Right hindlimb (tissue), 1 donor: Measurements from ENCODE around the gene ULBP2.
"Not testable (repeated sequence)": the region's sequence is repeated elsewhere in the genome, so short reads cannot be mapped to it uniquely, and the experiment has no call there.

Experiments used
- DNase-seq: peaks from one replicate; pipeline ENCODE4 v3.0.0-alpha.2; 2018

The ULBP2 gene

GRCh38 chr6:149953390-149953789 is 11.6 kb downstream of the ULBP2 start:
- DNase-seq = not testable (repeated sequence)

- DNase-seq = not testable (repeated sequence)
Observed at GRCh38 chr6:149953934-149954327, 12.1 kb downstream of the ULBP2 start.

- DNase-seq = not testable (repeated sequence)
Observed at GRCh38 chr6:149954328-149954983, 12.6 kb downstream of the ULBP2 start.

- not testable (repeated sequence) for DNase-seq
Observed at GRCh38 chr6:149954984-149955653, 13.3 kb downstream of the ULBP2 start.

- not testable (repeated sequence) for DNase-seq
Observed at GRCh38 chr6:149955654-149956317, 14.0 kb downstream of the ULBP2 start.

- DNase-seq = not testable (repeated sequence)
Observed at GRCh38 chr6:149958124-149958523, 16.3 kb downstream of the ULBP2 start.

- not testable (repeated sequence) for DNase-seq
Observed at GRCh38 chr6:149959806-149960205, 18.0 kb downstream of the ULBP2 start.

GRCh38 chr6:149960488-149960887 is 18.7 kb downstream of the ULBP2 start:
- DNase-seq = no peak

GRCh38 chr6:149961728-149962425 is 20.1 kb downstream of the ULBP2 start:
- no peak for DNase-seq

GRCh38 chr6:149962461-149963211 is 20.8 kb downstream of the ULBP2 start:
- no peak for DNase-seq

- no peak for DNase-seq
Observed at GRCh38 chr6:149963212-149963461, 21.3 kb downstream of the ULBP2 start.

GRCh38 chr6:149963462-149964307 is 21.9 kb downstream of the ULBP2 start, which contains the start of gene ULBP1:
ULBP1 (plus strand) TSS chr6:149963943; CDS start chr6:149964050, 107 bp downstream.
- DNase-seq = peak; percentile 90

GRCh38 chr6:149964308-149965193 is 22.7 kb downstream of the ULBP2 start:
- no peak for DNase-seq

GRCh38 chr6:149965194-149966020 is 23.6 kb downstream of the ULBP2 start:
- DNase-seq = peak; percentile 41

GRCh38 chr6:149966319-149966718 is 24.5 kb downstream of the ULBP2 start:
- not testable (repeated sequence) for DNase-seq

- no peak for DNase-seq
Observed at GRCh38 chr6:149967591-149967990, 25.8 kb downstream of the ULBP2 start.

GRCh38 chr6:149967999-149968398 is 26.2 kb downstream of the ULBP2 start:
- not testable (repeated sequence) for DNase-seq

- not testable (repeated sequence) for DNase-seq
Observed at GRCh38 chr6:149968909-149969308, 27.1 kb downstream of the ULBP2 start.

GRCh38 chr6:149969635-149970034 is 27.8 kb downstream of the ULBP2 start:
- no peak for DNase-seq

GRCh38 chr6:149974394-149974793 is 32.6 kb downstream of the ULBP2 start:
- DNase-seq = not testable (repeated sequence)
